ENCODE results near the gene STK32A.

DNA sequence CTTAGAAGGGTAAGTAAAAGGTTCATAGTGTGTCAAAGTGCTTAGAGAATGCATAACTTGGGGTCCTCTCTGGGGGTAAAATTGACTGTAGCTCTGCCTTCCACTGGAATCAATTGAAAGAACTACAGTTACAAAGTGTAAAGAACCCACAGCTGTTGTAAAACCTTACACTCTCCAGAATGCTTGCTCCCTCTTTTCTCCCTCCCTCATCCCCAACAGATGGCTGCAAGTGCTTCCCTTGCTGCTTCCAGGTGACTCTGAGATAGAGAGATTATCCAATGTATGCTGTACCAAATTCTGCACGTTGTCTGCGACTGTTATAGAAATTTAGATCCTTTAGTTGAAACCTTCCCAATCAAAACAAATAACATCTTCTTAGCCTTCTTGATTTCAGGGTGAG lies 126.0 kb downstream of the STK32A start:
- TF ChIP-seq CTCF (IDR thresholded peaks at IDR 0.05): no peak
- no peak for TF ChIP-seq POLR2AphosphoS5 (IDR thresholded peaks at IDR 0.05; ENCODE audit: low read depth, low read length)
- TF ChIP-seq, protein P1, sequence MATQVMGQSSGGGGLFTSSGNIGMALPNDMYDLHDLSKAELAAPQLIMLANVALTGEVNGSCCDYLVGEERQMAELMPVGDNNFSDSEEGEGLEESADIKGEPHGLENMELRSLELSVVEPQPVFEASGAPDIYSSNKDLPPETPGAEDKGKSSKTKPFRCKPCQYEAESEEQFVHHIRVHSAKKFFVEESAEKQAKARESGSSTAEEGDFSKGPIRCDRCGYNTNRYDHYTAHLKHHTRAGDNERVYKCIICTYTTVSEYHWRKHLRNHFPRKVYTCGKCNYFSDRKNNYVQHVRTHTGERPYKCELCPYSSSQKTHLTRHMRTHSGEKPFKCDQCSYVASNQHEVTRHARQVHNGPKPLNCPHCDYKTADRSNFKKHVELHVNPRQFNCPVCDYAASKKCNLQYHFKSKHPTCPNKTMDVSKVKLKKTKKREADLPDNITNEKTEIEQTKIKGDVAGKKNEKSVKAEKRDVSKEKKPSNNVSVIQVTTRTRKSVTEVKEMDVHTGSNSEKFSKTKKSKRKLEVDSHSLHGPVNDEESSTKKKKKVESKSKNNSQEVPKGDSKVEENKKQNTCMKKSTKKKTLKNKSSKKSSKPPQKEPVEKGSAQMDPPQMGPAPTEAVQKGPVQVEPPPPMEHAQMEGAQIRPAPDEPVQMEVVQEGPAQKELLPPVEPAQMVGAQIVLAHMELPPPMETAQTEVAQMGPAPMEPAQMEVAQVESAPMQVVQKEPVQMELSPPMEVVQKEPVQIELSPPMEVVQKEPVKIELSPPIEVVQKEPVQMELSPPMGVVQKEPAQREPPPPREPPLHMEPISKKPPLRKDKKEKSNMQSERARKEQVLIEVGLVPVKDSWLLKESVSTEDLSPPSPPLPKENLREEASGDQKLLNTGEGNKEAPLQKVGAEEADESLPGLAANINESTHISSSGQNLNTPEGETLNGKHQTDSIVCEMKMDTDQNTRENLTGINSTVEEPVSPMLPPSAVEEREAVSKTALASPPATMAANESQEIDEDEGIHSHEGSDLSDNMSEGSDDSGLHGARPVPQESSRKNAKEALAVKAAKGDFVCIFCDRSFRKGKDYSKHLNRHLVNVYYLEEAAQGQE (IDR thresholded peaks at IDR 0.05; ENCODE audit: insufficient read depth in 1 of 2, low read depth in 2 of 2, low read length in 1 of 2): no peak
- no peak for TF ChIP-seq SIN3A (IDR thresholded peaks at IDR 0.05; ENCODE audit: borderline replicate concordance, insufficient read depth, low read depth, low read length)
